ENCODE measurements around the gene ECHS1.
A peak's percentile ranks its signal among the peaks of the same experiment; 100 is the strongest.

Gene ECHS1

DNA sequence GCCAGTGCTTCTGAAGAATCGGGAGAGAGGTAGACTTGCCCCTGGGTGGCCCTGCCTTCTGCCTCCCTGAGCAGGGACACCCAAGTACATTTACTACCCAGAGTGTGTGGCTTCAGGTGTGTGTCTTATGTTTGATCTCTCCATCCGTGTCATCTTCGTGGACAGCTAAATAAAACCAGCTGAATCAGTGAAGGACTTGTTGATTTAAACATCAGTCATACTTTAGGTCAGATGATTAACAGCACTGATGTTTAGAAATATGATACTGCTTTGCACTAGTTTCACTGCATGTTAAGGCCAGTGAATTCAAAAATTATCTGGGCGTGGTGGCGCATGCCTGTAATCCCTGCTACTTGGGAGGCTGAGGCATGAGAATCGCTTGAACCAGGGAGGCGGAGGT is 24.8 kb upstream of the ECHS1 start:
- no peak for DNase-seq (ENCODE audit: low read depth)
- H3K4me3 ChIP-seq (ENCODE audit: low read depth, low read length) = no peak overlapping the region
- TF ChIP-seq, protein P1, sequence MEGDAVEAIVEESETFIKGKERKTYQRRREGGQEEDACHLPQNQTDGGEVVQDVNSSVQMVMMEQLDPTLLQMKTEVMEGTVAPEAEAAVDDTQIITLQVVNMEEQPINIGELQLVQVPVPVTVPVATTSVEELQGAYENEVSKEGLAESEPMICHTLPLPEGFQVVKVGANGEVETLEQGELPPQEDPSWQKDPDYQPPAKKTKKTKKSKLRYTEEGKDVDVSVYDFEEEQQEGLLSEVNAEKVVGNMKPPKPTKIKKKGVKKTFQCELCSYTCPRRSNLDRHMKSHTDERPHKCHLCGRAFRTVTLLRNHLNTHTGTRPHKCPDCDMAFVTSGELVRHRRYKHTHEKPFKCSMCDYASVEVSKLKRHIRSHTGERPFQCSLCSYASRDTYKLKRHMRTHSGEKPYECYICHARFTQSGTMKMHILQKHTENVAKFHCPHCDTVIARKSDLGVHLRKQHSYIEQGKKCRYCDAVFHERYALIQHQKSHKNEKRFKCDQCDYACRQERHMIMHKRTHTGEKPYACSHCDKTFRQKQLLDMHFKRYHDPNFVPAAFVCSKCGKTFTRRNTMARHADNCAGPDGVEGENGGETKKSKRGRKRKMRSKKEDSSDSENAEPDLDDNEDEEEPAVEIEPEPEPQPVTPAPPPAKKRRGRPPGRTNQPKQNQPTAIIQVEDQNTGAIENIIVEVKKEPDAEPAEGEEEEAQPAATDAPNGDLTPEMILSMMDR (IDR thresholded peaks at IDR 0.05; ENCODE audit: insufficient read depth, low read depth, low read length, missing control alignments) = no peak

DNA sequence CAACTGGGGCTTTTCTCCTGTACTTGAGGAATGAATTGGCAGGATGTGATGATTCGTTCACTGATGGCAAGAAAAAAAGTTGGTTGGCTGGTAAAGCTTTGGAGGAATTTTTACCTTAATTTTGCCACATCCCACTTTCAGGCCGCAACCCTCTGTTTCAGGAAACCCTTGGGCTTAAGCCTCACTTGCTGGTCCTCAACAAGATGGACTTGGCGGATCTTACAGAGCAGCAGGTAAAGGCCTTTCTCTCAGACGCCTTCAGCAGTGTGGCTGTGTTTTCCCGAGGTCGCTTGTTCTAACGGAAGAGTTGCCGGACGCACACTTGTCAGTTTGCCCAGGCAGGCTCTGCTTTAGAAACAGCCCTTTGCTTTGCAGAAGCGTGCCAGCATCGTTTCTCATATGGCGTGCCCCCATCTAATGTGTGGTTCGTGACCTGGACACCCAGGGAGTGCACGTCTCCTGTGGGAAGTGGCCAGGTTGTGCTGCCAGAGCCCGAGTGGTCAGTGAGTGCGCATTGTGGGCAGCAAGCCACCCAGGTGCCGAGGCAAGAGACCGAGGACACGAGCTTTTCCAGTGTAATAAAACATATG is 23.0 kb upstream of the ECHS1 start:
- H3K4me3 ChIP-seq (ENCODE audit: low read depth, low read length) = no peak overlapping the region
- no peak for DNase-seq (ENCODE audit: low read depth)
- TF ChIP-seq, protein P1 (IDR thresholded peaks at IDR 0.05; ENCODE audit: insufficient read depth, low read depth, low read length, missing control alignments) = no peak

DNA sequence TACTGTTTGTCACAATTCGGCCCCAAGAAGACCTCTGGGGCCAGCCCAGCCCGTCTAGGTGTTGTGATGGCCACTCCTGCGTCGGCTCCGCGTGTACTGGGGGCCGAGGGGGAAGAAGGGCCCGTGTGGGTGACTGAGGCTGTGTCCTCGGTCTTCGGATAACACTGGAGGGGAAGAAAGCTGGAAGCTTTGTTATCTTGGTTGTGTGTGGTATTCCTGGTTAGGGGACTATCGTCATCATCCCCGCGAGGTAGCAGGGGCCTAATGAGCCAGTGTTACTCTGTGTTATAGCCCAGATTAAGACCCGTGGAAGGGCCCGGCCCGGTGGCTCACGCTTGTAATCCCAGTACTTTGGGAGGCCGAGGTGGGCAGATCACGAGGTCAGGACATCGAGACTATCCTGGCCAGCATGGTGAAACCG is 21.7 kb upstream of the ECHS1 start:
- peak; percentile 35 for DNase-seq (ENCODE audit: low read depth)
- peak overlapping the region; percentile 98 for H3K4me3 ChIP-seq (ENCODE audit: low read depth, low read length)
- TF ChIP-seq, protein P1 (IDR thresholded peaks at IDR 0.05; ENCODE audit: insufficient read depth, low read depth, low read length, missing control alignments) = no peak

DNA sequence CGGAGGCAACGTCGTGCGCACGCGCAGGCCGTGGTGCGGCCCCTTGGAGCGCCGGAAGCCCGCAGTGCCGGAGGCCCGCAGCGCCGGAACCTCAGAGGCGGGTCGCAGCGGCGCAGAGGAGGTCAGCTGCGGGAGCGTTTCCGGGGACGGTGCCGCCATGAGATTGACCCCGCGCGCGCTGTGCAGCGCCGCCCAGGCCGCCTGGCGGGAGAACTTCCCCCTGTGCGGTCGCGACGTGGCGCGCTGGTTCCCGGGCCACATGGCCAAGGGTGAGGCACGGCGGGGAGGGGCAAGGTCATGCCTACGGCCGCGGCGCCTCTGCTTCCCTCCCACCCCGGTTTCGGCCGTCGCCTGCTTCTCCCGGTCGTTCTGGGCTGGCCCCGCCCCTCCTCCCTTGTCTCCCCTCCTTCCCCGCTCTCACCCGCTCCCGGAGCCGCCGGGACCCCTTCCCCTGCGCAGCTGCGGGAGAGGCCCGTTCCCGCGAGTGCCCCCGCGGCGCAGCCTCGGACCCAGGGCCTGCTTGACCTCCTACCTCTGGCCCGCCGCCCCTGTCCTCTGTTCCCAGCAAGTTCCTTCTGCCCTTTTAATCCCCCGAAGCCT is 21.0 kb upstream of the ECHS1 start, which contains the start of gene MTG1:
MTG1 (plus strand) TSS at position 94 of the 600 bp plus-strand sequence; CDS start at position 158, 64 bp downstream.
- H3K4me3 ChIP-seq (ENCODE audit: low read depth, low read length) = peak within 1 kb of the TSS; percentile 98
- TF ChIP-seq, protein P1 (IDR thresholded peaks at IDR 0.05; ENCODE audit: insufficient read depth, low read depth, low read length, missing control alignments) = peak; percentile 3
- DNase-seq (ENCODE audit: low read depth) = peak; percentile 97

DNA sequence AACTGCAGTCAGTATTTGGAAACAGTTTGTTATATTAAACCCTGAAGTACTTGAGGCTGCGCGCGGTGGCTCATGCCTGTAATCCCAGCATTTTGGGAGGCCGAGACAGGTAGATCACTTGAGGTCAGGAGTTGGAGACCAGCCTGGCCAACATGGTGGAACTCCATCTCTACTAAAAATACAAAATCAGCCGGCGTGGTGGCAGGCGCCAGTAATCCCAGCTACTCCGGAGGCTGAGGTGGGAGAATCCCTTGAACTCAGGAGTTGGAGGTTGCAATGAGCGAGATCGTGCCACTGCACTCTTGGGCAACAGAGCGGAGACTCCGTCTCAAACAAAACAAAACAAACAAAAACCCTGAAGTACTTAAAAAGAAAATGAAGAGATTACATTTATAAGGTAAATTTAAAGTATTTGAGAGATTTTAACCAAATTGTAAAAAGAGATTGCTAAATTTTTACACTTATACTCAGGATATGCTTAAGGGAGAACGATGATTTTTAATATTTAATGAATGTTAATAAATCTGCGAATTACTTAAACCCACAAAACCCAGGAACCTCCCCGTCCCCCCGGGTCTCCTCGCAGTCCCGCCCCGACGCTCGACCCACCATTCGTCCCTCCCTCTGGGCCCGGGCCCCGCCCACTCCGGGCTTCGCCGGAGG is 20.4 kb upstream of the ECHS1 start:
- H3K4me3 ChIP-seq (ENCODE audit: low read depth, low read length) = peak overlapping the region; percentile 50
- TF ChIP-seq, protein P1 (IDR thresholded peaks at IDR 0.05; ENCODE audit: insufficient read depth, low read depth, low read length, missing control alignments) = no peak
- DNase-seq (ENCODE audit: low read depth) = no peak

DNA sequence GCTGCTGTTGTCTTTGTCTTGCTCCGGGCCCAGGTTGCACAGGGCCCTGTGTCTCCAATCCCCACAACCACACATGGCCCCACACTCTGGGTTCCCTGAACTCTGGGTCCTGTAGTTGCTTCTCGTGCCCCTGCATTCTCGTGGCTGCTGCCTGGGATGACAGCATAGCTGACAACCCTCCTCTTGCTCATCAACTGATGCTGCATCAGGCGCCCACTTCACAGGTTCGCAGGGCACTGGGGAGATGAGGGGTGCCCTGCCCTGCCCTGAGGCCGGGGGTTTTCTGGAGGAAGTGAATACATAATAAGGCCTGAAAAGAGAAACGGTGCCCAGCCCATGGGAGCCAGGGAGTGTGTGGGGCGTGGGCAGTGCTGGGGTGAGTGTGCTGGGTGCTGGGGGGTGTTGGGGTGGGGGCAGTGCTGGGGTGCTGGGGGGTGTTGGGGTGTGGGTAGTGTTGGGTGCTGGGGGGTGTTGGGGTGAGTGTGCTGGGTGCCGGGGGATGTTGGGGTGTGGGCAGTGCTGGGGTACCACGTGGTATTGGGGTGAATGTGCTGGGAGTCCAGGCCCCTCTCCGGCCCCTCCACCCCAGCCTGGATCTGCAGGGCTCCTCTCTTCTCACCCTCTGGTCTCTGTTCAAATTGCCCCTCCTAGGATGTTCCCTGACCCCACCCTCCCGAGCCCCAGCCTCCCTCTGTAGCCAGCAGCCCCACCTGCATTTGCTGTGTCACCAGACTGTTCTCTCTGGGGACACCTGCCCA is 18.8 kb upstream of the ECHS1 start:
- DNase-seq (ENCODE audit: low read depth) = peak; percentile 42
- TF ChIP-seq, protein P1 (IDR thresholded peaks at IDR 0.05; ENCODE audit: insufficient read depth, low read depth, low read length, missing control alignments) = no peak
- H3K4me3 ChIP-seq (ENCODE audit: low read depth, low read length) = peak overlapping the region; percentile 82

All from GM12865 (cell line).